A549 (cell line): ENCODE data around the gene CKMT2.

ENCODE experiments used
- BHLHE40 ChIP-seq: IDR thresholded peaks from 2 replicates; pipeline ENCODE4 v1.6.1; 2012; ENCODE audit warnings: low read depth, low read length, inconsistent platforms
- CBX8 ChIP-seq: fragments of 200-600 bp; sonication (generic); IDR thresholded peaks from 2 replicates; pipeline ENCODE4 v1.6.1; 2016
- CEBPB ChIP-seq, 2 experiments: fragments of >200 bp in 1 of 2; sonication (Bioruptor Twin) in 1 of 2; formaldehyde crosslinking in 1 of 2; IDR thresholded peaks; 2 replicates each; pipeline ENCODE4 v1.6.1; 2012 to 2016
- CTCF ChIP-seq: fragments of >200 bp; sonication (Bioruptor Twin); formaldehyde crosslinking; IDR thresholded peaks from 3 replicates; pipeline ENCODE4 v1.5.1; 2016
- EP300 ChIP-seq, 2 experiments: fragments of >200 bp; sonication (Bioruptor Twin); formaldehyde crosslinking; IDR thresholded peaks; 2 replicates in 1 of 2; 3 replicates in 1 of 2; pipeline ENCODE4 v1.6.1; 2016 to 2017
- HDAC2 ChIP-seq: fragments of 200-600 bp; sonication (generic); IDR thresholded peaks from 2 replicates; pipeline ENCODE4 v1.6.1; 2016
- JUN ChIP-seq, 2 experiments: fragments of >200 bp; sonication (Bioruptor Twin); formaldehyde crosslinking; IDR thresholded peaks; 2 replicates in 1 of 2; 3 replicates in 1 of 2; pipeline ENCODE4 v1.6.1; 2016 to 2017
- KDM1A ChIP-seq: fragments of 200-600 bp; sonication (generic); IDR thresholded peaks from 2 replicates; pipeline ENCODE4 v1.6.1; 2016; ENCODE audit warnings: low read depth, mild to moderate bottlenecking
- POLR2A ChIP-seq: IDR thresholded peaks from 2 replicates; pipeline ENCODE4 v1.6.1; 2012; ENCODE audit warnings: mild to moderate bottlenecking, low read length
- REST ChIP-seq: fragments of 200-600 bp; sonication (generic); IDR thresholded peaks from 2 replicates; pipeline ENCODE4 v1.6.1; 2016; ENCODE audit warnings: antibody characterized with exemption, mild to moderate bottlenecking, moderate library complexity
- RFX5 ChIP-seq: fragments of 450-650 bp; IDR thresholded peaks from 2 replicates; pipeline ENCODE4 v1.7.1; 2014; ENCODE audit warnings: antibody characterized with exemption, mild to moderate bottlenecking, moderate library complexity
- SMC3 ChIP-seq: fragments of >200 bp; sonication (Bioruptor Twin); formaldehyde crosslinking; IDR thresholded peaks from 3 replicates; pipeline ENCODE4 v1.6.1; 2018; ENCODE audit warnings: inconsistent platforms
- USF2 ChIP-seq: fragments of 450-650 bp; IDR thresholded peaks from 2 replicates; pipeline ENCODE4 v1.6.1; 2014; ENCODE audit warnings: antibody characterized with exemption

- TF ChIP-seq USF2 (no peak), EP300 (IDR thresholded peaks at IDR 0.05) (no peak), CTCF (no peak), KDM1A (no peak), POLR2A (no peak), SMC3 (no peak), CEBPB (IDR thresholded peaks at IDR 0.05) (no peak), HDAC2 (no peak), CBX8 (no peak), JUN (IDR thresholded peaks at IDR 0.05) (no peak), BHLHE40 (no peak), REST (no peak), RFX5 (no peak)
Measured at GRCh38 chr5:81310402-81311063, 77.4 kb downstream of the CKMT2 start.
